ENCODE results near the gene GPR6. TPM values are rescaled to one million over a fixed set of nuclear protein-coding genes. Genes with fewer than 3 reads are reported as not detected.

The GPR6 gene
- total RNA-seq, 2 donors from 2014 or later, result not detected

Other genes with a start within 250 kb of the GPR6 start
- 1 to 10 TPM; 7.5 to 8.9 TPM for gene WASF1, start 201.4 kb downstream of the GPR6 start, total RNA-seq
- gene CDC40, start 202.1 kb downstream of the GPR6 start, total RNA-seq, result 10 to 100 TPM in 1 of 2 donors, 1 to 10 TPM in 1; 9.2 to 14.3 TPM

All from body of pancreas (tissue), 2 donors.